ENCODE data around the gene ANKRD28. TPM values are rescaled to one million over a fixed set of nuclear protein-coding genes. Genes with fewer than 3 reads are reported as not detected.
"Not testable (repeated sequence)": the region's sequence is repeated elsewhere in the genome, so short reads cannot be mapped to it uniquely, and the experiment has no call there.

ANKRD28 gene
- total and polyA plus RNA-seq, 2 of the 13 experiments (the other 11 are each of a cell fraction or from before 2014, with no cell fraction given): 21.0 to 28.9 TPM

DNA sequence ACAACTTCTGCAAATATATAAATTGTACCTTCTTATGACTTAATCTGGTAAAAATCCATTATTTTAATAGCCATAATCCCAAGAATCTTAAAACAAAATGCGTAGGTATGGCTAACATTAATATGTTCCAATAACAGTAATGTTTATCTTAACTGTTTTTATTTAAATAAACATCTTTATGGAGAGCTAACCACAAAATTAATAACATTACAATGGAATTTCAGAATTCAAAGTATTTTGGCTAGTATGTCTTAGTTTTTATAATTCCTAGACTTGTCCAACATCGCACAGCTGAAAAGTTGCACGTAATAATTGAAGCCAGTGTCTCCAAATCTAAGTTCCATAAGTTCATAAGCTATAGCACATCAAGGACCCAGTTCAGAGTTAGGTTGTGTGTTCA lies 47.6 kb downstream of the ANKRD28 start (continued):
- TF ChIP-seq SNAPC4 (CRISPR knock-in tag; IDR thresholded peaks at IDR 0.05): no peak
- no peak for TF ChIP-seq SCMH1 (CRISPR knock-in tag; IDR thresholded peaks at IDR 0.05; ENCODE audit: borderline replicate concordance)
- TF ChIP-seq GPBP1L1 (CRISPR knock-in tag; IDR thresholded peaks at IDR 0.05): no peak
- no peak for TF ChIP-seq ELF3 (CRISPR knock-in tag; IDR thresholded peaks at IDR 0.05)

DNA sequence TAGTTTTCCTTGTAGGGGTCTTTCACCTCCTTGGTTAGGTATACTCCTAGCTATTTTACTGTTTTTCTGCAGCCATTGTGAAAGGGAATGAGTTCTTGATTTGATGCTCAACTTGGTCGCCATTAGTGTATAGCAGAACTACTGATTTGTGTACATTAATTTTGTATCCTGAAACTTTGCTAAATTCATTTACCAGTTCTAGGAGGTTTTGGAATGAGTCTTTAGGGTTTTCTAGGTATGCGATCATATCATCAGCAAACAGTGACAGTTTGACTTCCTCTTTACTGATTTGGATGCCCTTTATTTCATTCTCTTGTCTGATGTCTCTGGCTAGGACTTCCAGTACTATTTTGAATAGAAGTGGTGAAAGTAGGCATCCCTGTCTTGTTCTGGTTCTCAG lies 51.9 kb downstream of the ANKRD28 start:
- H4K20me1 ChIP-seq (ENCODE audit: insufficient read depth, low read length); in situ Hi-C loops (cut with HindIII; ENCODE audit: extremely low pct_ligation_motif_present, low pct_unique_long_range_greater_than_20kb); H3K4me2 ChIP-seq (ENCODE audit: low read depth, low read length); CTCF ChIA-PET (ENCODE audit: low intra/inter-chr PET ratio, low total read pairs); H3K4me1 ChIP-seq (ENCODE audit: insufficient read depth, low read length); BruUV-seq (replicated peaks); POLR2A ChIA-PET; ATAC-seq; H3K9me3 ChIP-seq (ENCODE audit: low read length); H2AFZ ChIP-seq (ENCODE audit: low read length); H3K9ac ChIP-seq (ENCODE audit: insufficient read depth, low read depth, low read length); FAIRE-seq; intact Hi-C loops (cut with micrococcal nuclease; ENCODE audit: unreplicated experiment); DNase-seq (ENCODE audit: low spot score); H3K79me2 ChIP-seq (ENCODE audit: insufficient read depth, low read length); H3K27ac ChIP-seq (ENCODE audit: extremely low read length, insufficient read depth, low read length); H3K4me3 ChIP-seq (replicated peaks in 1 of 3; ENCODE audit: insufficient read depth in 1 of 3, low read depth in 2 of 3, low read length in 3 of 3); H3K27me3 ChIP-seq (ENCODE audit: control insufficient read depth in 1 of 2, insufficient read depth in 2 of 2, low read length in 2 of 2): not testable (repeated sequence)
- peaks cover 4 to 20% of the 10 kb centered on the region in 2 experiments; a peak in 3 of 5 replicates for H3K36me3 ChIP-seq (replicated peaks in 1 of 2; ENCODE audit: control insufficient read depth in 1 of 2, insufficient read depth in 2 of 2, low read length in 2 of 2)
- WGBS (ENCODE audit: low lambda C conversion rate): 94% methylated on average over 2 of the region's 2 CpGs

Data from HepG2 (cell line).